GM11168 (cell line): ENCODE measurements around the gene SORCS3.

Experiments used
- in situ Hi-C: fragments of 300-500 bp; cut with MboI; formaldehyde crosslinking; loops from one replicate; pipeline ENCODE4 v1.12.0; 2022; ENCODE audit warnings: low sequenced_read_pairs; ENCODE audit not compliant: unreplicated experiment

SORCS3 gene

DNA sequence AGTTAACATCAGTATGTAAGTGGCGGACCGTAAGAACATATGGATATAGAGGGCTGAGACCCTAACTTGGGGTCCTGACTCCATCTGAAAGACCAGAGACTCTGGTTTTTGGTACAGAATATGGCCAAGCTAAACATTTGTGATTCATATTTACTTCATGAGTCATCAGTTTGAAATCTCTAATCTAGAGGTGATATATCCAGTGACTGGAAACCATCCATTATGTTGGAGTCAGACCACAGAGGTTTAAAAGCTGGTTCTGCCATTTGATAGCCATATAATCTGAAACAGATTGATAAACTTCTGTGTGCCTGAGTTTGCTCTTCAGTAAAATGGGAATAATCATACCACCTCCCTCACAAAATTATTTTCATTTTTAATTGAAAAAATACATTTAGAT, 505.3 kb downstream of the SORCS3 start:
- in situ Hi-C loops: no loop called here

DNA sequence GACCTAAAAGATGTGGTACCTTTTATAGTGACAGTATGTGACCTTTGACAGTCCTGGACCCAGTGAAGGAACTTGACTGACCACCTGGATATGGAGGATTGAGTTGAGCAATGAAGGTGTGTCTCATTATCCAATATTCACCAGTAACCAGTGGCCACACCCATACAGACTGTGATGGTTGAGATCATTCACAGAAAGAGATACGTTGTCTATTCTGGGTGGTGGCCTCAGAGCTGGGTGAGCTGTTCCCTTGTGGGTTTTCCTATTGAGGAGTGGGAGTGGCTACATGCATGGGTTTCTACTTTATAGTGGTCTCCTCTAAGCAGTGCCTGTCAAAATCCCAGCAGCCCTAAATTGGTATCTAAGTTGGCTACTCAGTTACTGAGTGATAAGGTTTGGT, 507.4 kb downstream of the SORCS3 start:
- in situ Hi-C loops: no loop called here

DNA sequence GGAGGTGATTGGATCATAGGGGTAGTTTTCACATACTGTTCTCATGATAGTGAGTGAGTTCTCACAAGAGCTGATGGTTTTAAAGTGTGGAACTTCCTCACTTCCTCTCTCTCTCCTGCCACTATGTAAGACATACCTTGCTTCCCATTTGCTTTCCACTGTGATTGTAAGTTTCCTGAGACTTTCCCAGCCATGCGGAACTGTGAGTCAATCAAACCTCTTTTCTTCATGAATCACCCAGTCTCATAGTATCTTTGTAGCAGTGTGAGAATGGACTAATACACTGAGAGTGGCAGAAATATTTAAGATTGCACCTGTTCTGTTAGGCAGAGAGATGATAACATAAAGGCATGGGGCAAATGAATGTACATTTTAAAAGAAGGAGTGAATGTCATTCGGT, 507.8 kb downstream of the SORCS3 start:
- in situ Hi-C loops: no loop called here

DNA sequence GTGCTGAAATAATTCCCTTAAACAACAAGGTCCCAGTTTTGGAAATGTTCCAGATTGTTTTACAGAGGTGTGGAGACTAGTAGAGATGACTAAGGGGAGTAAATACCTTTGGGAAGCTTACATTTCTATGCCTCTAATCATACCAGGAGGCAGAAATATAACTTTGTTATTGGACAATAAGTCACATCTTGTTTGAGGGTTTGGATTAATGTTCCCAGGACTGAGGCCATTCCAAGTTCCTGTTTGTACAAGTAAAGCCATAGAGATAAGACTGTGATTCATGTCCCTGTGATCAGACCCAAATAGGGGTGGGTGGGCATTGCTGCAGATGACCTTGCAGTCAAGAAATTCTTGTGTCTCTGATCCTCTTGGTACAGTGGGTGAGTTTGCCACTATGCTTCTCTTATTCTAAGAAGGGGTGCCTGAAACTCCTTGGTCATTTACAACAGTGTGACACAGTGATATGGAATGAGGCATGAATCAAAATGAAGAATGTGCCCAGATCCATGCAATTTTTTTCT, 508.3 kb downstream of the SORCS3 start:
- in situ Hi-C loops: no loop called here

DNA sequence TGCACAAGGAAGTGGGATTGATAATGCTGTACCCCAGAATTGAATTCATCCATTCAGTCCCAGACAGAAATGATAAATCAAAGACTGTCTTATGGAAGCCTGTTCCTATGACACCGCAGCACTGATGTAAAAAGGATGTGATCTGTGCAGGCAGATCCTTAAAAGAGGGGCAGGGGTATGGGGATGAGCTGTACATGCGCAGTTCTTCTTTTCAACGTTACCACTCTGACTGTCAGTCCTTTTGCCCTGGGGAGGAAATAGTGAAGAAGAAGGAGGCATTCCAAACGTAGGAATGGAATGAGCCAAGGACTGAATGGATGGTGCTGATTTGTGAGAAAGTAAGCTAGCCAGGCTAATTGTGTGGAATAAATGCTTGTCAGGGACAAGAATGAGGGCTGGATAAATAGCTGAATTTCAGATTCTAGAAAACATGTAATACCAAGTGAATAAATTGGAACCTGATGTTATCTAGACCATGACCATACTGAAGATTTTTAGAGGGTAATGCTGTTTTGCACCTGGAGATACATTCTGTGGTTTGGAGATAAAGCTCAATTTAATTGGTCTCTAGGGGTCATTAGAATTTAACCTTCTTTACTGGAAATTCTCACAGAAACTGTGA, 509.3 kb downstream of the SORCS3 start:
- in situ Hi-C loops: no loop called here

DNA sequence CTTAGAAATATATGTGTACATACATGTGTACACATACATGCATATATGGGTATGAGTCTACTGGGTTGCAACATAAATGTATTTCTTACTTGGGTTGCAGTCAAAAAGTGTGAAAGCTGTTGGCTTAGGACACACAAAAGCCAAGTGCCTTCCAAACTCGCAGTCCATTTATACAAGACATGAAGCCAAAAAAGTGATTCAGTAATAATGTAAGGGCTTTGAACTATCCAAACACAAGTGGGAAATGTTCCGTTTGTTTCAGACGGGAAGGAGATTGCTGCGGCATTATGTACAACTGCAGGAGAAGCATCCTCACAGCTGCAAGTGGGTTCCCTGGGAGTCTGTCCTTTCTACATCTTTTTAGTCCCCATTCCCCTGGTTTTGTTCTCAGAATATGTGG, 513.6 kb downstream of the SORCS3 start:
- in situ Hi-C loops: no loop called here

DNA sequence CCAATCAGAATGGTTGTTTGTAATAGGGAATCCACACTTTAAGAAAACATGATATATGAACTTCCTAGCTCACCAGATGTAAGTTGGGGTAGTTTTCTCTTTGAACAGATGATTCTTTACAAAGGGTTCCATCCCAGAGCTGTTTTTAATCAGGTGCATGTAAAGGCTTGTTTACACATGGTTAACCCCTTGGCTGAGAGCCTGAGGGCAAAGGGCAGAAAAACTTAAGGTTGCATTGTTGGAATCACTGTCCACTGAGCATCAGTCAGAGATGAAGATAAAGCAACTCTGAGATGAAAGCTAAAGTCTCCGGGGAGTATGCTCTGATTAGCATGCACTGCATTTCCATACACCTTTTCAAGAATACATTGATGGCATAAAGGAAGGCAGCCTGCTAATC, 518.2 kb downstream of the SORCS3 start:
- in situ Hi-C loops: no loop called here

DNA sequence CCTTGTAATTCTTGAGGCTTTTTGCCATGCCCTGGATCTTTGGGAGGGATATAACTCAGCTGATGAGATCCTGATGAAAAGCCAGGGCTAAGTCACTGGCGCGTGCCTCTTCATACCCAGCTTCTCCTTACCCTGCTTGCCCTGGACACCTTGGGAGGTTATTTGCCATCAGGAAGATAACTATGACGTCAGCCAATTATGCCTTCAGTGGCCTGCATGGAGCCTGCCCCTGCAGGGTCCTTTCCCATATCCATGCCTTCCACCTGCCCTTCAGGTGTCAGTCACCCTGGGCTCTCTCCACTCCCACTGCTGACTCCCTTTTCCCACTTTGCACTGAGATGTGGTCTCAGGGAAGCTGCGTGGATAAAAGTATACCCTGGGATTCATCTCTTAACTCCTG, 520.1 kb downstream of the SORCS3 start:
- in situ Hi-C loops: no loop called here

DNA sequence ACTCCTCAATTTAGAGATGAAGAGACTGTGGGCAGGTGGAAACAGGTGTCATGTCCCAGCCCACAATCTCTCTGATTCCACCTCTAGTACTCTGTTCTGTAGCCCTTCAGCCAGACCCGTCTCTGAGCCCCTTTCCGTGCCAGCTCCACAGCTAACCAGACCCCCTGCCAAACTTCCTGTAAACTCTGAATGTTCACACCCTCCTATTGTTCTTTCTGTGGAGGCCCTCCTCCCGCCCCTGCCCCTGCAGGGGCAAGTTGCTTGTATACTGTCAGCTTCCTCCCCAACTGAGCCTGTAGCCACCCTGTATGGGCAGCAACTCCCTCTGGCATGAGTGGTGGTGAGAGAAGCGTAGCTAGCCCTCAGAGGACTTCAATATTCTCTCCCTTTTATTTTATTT, 520.7 kb downstream of the SORCS3 start:
- in situ Hi-C loops: no loop called here

DNA sequence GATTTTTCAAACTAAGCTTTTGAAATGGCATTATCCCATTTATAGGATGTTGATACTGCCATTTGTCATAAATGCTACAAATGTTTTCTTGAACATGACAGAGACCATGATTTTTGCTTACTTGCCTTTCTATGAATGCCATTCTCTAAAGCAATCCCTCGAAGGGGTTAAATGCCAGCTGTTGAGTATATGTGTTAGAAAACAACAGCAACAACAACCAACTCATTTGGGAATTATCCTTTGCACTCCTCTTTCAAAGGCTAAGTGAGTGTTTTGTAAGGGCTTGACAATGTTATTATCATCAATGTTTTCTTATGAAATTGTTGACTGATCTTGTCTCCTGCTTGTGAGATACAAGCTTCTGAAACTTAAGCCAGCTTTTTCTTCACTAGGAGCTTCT, 529.4 kb downstream of the SORCS3 start:
- in situ Hi-C loops: no loop called here

DNA sequence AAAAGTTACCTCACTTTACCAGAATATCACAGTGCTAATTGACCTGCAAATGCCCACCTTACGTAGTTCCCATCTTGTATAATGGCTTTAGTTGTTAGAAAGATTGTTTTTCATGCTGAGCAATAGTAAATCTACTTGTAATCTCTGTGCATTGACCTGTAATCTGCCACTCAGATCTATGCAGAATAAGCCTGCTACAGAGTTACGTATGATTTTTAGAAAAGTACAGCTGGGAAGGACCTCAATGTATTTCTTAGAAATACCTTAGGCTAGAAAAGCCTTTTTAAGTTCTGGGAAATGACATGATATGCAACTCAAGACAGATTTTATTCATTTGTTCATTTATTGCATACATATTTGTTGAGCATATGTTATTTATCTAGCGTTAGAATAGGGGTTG, 530.9 kb downstream of the SORCS3 start:
- in situ Hi-C loops: no loop called here

DNA sequence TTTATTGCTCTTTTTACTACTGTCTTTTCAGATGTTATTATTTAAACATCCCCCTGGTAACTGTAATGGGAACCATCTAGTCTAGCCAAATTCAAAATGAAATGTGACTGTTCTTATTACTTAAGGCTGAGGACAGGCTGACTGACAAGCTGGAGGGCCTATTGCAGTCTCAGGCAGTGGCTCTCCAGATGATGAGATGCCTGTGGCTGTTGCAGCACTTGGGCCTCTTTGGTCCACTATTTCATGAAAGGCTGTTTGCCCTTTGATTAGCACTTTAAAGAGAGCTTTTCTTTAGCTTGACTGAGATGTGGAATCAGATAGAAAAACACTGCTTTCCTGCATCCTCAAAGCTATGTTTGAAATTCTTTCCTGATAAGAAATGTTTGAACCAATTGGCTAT, 540.5 kb downstream of the SORCS3 start:
- in situ Hi-C loops: no loop called here

DNA sequence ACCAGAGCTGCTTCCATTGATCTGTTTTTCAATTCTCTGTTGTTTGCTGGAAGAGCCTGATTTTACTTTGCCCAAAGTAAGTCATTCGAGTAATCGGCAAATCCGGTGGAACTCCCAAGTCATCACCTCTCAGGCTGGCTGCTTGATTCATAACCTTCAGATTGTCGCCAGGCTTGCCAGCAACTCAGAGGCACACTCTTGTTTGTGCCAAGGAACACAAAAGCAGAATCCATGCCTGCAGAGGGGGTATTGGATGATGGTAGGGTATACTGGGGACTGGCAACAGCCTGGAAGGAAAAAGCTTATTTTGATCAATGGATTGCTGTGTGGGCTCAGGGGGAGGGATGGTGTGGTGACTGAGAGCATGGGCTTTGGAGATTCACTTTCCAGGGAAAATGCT, 542.4 kb downstream of the SORCS3 start:
- in situ Hi-C loops: no loop called here

DNA sequence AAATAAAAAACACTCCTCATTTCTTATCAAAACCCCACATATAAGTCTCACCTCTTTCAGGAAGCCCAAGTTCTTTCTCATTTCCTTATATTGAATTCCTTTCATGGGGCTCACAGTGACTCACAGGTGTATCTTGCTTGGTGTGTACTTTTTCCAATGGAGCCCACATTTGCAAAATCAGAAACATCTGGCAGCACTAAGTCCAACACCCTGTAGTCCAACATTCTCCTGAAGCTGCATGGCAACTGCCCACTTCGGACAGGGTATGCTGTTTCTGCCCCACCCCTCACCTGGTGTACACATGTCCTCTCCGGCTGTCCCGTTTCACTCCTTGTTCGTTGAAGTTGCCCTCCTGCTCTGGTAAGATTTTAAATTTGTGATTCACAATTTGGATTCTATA, 544.1 kb downstream of the SORCS3 start:
- in situ Hi-C loops: no loop called here

DNA sequence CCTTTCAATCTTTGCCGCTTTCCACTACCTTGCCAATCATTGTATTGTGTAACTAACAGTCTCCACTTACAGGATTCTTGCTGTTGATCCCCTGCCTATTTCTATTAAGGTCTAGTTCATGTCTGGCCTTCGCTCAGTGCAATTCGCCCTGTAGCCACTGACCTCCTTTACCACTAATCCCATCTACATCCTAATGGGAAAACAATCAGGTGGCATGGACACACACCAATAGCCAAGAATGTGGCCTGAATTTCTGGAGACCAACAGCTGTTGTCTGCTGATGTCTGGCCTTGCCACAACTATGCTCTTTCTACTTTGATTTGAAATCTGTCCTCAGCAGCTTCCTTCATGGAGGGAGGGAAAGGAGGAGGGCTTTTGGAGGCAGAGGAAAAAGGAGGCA, 546.2 kb downstream of the SORCS3 start:
- in situ Hi-C loops: no loop called here

DNA sequence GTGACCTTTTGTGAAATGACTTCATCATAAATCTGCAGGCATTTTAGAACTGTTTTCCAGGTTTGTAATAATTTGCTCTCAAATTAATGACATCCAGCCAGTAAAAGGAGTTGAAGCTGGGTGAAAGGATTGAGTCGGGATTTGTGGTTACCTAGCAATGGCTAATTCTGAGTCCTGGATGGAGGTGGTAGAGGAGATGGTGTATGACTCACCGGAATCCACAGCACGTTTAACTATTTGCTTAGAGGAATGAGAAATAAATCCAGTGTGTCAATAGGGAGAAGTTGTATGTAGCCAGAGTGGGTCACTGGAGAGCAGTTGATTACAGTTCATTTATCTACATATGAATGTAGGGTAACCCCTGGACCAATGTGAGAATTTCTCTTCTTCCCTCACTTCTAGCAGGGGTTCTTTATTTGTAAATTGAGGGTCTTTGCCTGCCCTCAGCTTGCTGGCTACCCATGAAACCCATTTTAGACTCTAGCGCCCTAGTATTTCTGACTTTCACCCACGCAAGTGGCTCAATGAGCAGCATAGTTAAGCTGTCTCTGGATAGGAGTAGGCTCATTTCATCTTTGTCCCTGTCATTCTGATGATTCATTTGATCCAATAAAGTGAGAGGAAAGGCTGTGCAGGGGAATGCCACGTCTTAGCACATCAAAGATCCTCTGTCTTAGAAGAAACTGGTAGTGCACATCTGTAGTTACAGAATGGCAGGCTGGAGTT, 547.8 kb downstream of the SORCS3 start:
- in situ Hi-C loops: no loop called here

DNA sequence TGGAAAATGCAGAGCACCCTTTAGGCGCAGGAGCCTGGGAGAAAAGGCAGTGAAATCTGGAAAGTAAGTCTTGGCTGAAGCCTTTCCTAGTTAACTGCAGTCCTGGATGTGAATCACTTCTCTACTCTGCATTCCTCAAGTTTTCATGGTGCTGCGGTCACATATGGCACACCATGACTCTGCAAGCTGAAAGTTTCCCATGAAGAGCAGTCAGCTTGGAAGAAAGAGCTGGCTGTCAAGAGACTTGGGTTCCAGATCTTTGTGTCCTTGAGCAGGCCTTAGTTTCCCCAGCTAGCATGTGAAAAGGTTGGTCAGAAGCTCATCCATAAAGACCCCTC, 548.3 kb downstream of the SORCS3 start:
- in situ Hi-C loops: no loop called here

DNA sequence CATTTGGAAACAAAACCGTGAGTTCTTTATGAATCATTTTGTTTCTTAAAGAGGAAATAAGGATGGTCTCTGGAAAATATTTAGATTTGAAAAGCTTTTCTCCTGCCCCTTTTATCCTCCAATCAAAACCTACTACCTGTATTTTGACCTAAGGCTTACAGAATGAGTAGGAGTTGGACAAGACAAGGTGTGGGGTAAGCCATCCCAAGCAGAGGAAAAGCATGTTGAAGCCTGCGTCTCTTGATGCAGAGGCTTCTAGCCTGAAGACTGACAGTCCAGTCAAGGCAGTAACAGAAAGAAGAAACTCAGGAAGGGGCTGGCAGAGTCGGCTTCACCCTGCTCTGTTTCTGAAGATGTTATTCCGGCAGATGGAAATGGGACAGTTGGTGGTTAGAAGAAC, 551.1 kb downstream of the SORCS3 start:
- in situ Hi-C loops: no loop called here

DNA sequence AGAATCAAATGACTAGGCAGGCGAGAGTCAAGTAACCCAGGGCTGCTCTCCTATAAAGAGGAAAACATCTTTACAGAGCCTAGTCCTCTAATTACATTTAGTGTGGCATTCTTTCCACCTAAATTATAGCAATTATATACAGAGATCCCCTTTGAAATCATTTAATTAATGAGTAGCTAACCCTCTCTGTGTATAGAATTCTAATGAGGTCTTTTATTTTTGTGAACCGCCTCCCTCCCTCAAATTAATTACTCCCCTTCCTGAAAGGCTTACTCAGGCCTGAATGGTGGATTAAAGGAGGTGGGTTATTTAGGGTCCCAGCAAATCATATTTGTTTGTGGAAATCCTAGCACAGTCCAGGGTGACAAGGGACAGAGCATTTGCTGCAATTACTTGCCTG, 551.8 kb downstream of the SORCS3 start:
- in situ Hi-C loops: no loop called here

DNA sequence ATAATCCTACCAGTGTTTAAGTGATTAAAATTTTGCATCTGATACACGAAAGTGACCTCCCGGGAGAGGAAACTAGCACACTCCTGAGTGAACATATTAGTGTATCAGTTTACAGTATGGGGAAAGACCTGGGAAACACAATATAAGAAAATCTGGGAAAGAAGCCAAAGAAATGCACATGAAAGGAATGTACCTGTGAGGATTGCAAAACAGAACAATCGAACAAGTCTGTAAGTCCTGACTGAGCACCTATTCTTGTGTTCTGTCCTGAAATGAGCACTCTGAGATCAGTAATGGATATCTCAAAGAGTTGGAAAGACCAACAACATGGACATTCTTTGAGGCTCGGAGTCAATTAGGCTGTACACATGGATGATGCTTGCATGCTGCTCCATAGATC, 554.7 kb downstream of the SORCS3 start:
- in situ Hi-C loops: no loop called here

DNA sequence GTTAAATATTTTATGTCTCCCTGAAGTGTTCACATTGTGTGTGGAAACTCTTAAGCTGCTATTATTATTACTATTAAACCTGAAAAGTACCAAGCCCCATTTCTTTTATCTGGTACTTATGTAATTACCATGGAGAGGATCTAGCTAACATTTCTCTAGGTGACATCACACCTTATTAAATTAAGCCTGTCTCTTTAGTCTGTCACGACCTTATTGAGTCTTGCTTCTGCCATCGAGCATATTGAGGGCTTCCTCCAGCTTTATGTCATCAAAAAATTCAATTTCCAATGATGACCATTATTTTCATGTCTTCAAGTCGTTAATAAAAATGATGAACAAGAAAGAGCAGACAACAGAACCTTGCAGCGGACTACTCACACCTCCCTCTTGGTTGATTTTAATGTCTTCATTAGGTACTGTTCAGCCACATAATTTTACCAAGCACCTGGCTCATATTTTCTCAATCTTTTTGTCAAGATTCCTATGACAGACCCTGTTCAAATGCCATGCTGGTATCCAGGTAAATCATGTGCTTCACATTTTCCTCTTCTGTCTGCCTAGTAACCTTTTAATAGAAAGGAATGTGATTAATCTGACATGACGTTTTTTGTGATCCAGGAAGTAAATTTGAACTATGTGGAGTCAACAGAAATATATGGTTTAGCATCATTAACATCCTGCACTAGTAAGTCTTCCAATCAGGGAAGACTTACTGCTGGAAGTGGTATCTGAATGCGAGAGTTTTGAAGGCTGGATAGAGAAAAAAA, 556.7 kb downstream of the SORCS3 start:
- in situ Hi-C loops: no loop called here
